GM10847 (cell line): ENCODE measurements around the gene ZNF25.
A peak's percentile ranks its signal among the peaks of the same experiment; 100 is the strongest.

ENCODE experiments used
- POLR2A ChIP-seq: IDR thresholded peaks from 2 replicates; pipeline ENCODE4 v1.6.1; 2011; ENCODE audit not compliant: insufficient read length; ENCODE audit errors: extremely low read depth

Gene ZNF25

DNA sequence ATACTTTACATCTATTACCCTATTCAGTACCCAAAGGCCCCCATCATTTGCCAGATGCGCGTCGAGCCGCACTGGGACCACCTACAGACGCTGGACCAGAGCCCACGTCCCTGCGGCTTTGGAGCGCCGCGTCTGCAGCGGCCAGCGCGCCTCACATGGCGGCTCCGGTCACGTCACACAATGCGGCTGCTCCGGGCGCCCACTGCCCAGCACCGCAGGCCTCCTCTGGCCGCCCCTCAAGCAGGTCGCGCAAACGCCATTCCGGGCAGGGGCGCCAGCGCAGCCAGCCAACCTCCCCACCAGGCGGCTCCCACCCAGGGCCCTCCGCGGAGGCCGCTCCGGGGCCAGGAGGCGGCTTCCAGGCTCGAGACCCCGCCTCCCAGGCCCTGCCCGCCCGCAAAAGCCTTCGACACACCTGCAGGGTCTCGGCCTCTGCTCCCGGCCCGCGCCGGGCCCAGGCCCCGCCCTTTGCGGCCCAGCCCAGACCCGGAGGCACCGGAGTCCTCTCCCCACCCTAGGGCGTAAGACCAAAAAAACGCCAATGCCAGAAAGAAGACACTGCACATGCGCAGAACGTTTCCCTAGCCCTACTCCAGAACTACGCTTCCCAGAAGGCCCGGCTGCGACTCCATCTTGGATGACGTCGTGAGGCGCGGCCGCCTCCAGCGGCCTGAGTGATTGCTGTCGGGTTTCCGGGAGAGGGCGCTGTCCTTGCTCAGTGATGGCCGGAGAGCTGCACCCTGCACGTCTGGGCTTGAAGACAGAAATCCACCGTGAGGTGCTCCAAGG is at the start of gene ZNF25:
Gene ZNF25, minus strand, starts transcription at position 557 of the 789 bp plus-strand sequence. CDS start 4,925 bp downstream, outside the sequence.
- TF ChIP-seq POLR2A = peak; percentile 78

DNA sequence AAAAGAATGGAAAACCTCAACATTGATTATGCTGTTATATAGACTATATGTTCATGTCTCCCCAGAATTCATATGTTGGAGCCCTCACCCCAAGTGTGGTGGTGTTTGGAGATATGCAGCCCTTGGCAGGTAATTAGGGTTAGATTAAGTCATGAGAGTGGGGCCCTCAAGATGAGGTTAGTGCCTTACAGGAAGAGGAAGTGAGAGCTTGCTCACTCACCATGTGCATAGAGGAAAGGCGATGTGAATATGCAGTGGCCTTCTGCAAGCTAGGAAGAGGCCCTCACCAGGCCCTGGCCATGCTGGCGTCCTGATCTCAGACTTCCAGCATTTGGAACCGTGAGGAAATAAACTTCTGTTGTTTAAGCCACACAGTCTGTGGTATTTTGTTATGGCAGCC is 48.8 kb upstream of the ZNF25 start:
- TF ChIP-seq POLR2A = no peak

DNA sequence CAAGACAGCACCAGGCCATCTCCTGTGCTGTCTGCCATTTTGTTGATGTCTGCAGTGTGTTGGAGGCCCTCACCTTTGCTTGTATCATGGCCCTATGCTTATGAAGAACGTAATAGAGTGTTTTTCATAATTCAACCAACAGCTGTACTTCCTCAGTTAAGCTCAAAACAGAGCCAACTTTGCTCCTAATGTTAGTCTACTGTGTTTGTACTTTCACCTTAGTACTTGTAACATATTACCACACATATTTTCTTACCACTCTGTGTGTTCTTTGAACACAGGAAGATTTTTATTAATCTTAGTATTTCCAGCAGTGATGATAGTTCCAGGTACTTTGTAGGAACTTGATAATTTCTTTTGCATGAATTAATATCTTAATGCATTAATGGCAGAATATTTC is 39.9 kb upstream of the ZNF25 start:
- TF ChIP-seq POLR2A = no peak

DNA sequence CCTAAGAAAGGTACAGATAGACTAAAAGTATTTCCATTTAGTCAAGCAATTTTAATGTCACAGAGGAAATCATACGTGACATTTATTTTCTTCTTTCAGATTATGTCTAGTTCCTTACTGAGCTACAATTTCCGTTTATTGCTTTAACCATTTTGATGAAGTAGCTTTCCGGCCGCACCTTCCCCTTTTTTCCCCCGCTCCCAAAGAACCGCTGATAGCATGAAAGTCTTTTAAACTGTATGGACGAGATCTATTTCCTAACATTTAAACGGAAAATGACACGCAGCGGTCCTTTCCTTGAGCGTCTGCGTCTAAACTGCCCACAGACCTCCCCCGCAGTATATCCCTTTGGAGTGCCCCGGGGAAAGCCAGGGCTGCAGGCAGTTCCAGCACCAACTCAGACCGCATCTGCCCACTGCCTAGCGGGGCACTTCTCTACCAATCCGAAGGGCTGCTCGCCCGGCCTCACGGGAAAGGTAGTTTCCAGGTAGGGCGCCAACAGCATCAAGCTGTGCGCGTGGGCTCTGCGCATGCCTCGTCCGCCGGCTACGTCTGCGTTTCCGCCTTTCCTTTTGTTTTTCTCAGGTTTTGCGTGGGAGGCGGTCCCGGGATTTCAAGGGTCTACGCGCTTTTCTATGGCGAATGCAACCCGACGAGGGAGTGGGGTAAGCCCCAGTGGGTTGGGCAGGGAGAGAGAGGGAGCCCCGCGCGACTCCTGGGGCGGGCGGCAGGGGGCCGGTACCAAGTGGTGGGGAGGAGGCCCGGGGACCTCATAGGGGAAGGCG is 33.9 kb upstream of the ZNF25 start, which contains the start of gene ZNF33A:
Gene ZNF33A, plus strand, starts transcription at position 557 of the 785 bp plus-strand sequence. CDS start 1,667 bp downstream, outside the sequence.
- TF ChIP-seq POLR2A = peak; percentile 46

DNA sequence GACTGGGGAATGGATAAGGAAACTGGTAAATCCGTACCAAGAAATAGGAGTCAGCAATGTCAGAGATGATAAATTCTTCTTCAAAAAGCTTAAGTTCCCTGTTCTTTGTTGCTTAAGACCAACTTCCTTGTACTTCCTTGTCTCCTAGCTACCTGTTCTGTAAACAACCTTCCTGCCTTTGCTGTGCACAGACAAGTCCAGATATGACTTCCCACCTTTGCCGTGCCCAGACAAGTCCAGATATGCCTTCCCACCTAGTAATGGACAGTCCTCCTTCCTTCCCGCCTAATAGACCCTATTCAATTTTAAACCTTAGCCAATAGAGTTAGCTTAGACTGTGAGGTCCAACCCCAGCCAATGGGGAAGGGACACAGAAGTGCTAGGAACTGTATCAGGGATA is 31.5 kb upstream of the ZNF25 start:
- TF ChIP-seq POLR2A = no peak

DNA sequence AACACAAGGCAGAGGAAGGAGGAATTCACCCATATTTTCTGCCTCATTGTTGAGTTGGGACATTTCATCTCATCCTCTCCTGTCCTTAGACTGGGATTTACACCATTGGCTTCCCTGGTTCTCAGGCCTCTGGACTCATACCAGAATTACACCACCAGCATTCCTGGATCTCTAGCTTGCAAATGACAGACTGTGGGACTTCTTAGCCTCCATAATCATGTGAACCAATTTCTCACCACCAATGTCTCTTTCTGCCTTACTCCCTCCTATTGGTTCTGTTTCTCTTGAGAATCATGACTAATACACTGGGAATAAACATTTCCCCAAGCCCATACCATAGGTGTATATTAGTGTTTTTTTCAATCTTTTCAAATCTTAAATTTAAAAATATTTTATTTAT is 31.1 kb upstream of the ZNF25 start:
- TF ChIP-seq POLR2A = no peak

DNA sequence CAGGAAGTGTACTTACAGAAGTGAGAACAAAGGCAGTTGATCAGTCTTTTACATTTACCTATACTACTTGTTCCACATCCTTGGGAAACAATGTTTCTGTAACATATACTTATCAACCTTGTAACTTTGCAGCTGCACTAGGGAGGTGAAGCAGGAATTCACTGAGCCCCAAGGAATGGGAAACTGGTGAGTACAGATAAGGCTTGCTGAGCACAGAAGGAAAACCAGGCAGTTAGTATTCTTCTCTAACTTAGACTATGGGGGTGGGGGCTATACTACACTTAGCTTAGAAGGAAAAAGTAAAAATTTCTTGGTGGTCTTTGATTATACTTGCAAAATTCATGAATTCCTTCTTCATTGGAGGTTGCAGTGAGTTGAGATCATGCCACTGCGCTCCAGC is 27.1 kb upstream of the ZNF25 start:
- TF ChIP-seq POLR2A = no peak

DNA sequence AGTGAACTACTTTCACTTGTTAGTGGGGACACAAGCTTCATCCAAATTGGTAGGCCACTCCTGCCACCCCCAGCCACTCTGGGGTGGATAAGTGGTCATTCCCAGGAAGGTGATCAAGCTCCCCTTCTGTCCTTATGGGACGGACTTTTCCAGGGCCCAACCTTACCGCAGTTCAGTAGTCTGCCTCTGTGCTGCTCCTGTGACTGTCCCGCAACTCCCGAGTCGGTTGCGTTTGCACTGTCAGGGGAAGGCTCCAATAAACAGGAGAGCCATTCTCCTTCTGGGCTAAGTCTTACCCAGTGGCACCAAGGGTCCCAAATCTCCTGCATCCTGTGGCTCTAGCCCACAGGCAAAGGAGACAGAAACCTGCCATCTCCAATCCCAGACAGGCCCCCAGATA is 26.6 kb upstream of the ZNF25 start:
- no peak for TF ChIP-seq POLR2A

DNA sequence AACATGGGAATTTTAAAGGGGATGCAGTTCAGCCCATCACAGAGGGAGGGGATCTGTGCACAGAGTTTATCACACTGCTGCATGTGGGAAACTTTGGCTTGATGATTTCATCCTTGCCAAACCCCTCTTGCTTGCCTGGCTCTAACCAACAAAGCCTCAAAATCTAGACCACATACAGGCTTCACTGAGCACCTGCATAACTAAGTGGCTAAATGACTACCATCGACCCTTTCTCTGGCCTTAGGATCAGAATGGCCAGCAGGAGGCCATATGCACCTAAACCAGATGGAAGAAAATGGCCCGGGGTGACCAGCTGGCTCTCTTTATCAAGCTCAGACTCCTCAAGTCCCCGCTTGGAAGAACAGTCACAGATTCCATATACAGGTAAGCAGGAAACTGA is 15.6 kb upstream of the ZNF25 start:
- TF ChIP-seq POLR2A = no peak

DNA sequence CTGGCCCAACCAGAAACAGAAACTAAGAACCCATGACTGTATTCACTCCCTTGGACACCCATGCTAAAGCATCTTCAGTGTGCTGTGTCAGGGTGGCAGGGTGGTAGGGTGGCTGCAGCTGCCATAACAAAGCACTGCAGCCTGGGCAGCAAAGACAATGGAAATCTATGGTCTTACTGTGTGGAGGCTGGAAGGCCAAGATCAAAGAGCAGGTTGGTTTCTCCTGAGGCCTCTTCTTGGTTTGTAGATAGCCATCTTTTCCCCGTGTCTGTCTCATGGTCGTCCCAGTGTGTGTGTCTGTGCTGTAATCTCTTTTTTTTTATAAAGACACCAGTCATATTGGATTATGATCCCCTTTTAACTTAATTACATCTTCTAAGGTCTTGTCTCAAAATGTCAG is 15.2 kb upstream of the ZNF25 start:
- no peak for TF ChIP-seq POLR2A

DNA sequence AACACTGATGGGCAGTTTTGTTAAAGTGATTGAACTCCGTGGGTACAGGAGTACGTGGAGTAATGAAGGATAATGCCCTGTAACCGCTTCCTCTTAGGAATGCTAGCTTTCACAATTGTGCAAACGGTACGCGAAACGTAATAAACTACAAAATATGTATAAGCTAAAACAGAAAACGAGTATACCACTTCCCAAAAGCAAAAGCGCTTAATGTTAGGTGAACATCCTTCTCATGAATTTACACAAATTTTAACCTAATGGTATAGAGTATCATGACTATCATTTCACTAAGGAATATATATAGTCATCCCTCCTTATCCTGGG is 395 bp upstream of the ZNF25 start:
- TF ChIP-seq POLR2A = no peak

DNA sequence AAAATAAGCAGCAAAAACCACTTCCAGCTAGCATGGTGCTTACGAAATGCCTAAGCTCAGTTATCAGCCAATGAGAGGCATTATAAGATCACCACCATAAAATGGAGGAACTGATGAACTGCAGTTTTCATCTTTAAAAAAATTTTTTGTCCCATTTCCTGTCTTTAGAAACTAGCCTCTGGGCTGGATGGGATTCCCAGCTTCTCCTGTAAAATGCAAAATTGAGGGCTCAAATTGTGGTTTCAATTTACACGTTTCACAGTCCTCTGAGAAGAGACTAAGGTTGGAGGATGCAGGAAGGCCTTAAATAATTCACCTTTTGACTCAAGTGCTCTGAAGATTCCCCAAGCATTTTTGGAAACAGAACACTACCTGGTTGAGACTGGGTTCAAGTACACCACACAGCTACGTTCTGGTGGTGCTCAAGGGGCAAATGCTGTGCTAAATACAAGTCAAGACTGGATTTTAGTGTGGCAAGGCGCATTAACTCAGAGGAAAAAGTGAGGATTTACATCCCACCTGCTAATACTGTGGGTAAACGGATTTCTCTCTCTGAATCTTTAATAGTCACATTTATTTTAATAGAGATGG is 951 bp downstream of the ZNF25 start:
- no peak for TF ChIP-seq POLR2A

DNA sequence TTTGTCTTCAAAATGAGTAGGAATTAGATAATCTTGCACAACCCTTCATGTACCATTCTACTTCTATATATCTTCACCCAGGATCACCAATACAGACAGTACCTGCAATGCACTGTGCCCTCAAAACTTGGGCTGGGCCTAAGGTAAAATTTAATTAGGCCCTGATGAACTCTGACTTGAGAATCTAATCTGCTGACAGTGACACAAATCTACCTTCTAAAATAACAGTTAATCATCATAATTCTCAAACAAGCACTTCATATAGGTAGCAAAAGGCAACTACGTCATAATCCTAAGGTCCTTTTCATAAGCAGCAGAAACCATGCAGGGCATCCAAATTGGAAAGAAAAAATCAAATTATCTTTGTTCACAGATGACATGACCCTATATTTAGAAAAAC is 4.1 kb downstream of the ZNF25 start:
- no peak for TF ChIP-seq POLR2A

DNA sequence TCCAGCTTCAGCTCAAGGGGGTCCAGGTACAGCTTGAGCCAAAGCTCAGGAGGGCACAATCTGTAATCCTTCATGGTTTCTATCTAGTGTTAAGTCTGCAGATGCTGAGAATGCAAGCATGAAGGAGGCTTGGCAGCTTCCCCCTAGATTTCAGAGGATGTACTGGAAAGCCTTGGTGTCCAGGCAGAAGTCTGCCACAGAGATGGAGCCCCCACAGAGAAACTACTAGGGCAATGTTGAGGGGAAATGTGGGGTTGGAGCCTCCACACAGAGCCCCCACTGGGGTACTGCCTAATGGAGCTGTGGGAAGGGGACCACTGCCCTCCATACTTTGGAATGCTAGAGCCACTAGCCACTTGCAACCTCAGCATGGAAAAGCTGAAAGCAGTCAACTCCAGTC is 11.4 kb downstream of the ZNF25 start:
- no peak for TF ChIP-seq POLR2A

DNA sequence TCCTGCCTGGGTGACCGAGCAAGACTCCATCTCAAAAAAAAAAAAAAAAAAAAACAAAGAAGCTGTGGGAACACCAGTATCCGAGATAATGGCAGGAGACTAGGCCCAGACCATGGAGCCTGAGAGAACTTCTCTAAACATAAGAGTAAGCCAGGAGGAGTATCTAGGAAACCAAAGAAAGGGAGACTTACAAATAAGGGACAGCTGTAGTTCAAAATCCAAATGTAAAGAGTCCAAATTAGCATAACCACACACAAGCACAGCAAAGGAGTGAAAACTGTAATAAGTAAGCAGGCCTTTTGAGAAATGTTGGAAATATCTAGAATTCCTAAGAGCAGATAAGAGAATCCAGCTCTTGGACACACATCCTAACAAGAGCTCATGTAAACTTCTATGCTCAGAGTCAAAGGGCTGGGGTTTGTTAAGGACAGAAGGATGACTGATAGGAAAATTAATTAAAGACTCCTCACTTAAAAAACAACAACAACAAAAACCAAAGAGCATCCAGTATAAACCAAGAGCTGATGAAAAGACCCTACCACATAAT is 15.8 kb downstream of the ZNF25 start:
- no peak for TF ChIP-seq POLR2A

DNA sequence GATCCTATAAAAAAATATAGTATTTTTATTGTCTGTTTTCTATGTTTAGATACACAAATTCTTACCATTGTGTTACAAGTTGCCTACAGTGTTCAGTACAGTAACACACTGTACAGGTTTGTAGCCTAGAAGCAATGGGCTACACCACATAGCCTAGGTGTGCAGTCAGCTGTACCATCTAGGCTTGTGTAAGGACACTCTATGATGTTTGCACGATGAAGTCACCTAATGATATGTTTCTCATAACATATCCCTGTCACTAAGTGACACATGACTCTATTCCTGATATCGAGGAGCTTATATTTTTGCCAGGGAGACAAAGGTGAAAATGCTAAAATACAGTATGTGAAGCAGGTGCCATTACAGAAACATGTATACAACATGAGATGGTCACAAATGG is 18.6 kb downstream of the ZNF25 start:
- no peak for TF ChIP-seq POLR2A
